GM12892 (cell line): Measurements from ENCODE around the gene UROS.

Experiments used
- DNase-seq: peaks from one replicate; pipeline ENCODE4 v3.0.0; 2011; ENCODE audit not compliant: insufficient read length
- FAIRE-seq: peaks from 2 replicates; lab custom pipeline; 2011; peaks lifted over from hg19 to GRCh38; lab: Jason Lieb, UNC
- POLR2A ChIP-seq: IDR thresholded peaks from 2 replicates; pipeline ENCODE4 v1.6.1; 2011; ENCODE audit warnings: low read depth, low read length, control low read depth
- POLR2AphosphoS5 ChIP-seq: IDR thresholded peaks from 2 replicates; pipeline ENCODE4 v1.6.1; 2011; ENCODE audit warnings: low read depth, low read length, control low read depth
- TAF1 ChIP-seq: IDR thresholded peaks from 2 replicates; pipeline ENCODE4 v1.6.1; 2011; ENCODE audit warnings: low read depth, mild to moderate bottlenecking, control low read depth, low read length, borderline replicate concordance

Gene UROS

GRCh38 chr10:125848857-125849256 lies 25.8 kb upstream of the UROS start:
- FAIRE-seq (no peak), DNase-seq (no peak)
- no peak for TF ChIP-seq POLR2A
- no peak for TF ChIP-seq POLR2AphosphoS5
- TF ChIP-seq TAF1, result no peak

DNA sequence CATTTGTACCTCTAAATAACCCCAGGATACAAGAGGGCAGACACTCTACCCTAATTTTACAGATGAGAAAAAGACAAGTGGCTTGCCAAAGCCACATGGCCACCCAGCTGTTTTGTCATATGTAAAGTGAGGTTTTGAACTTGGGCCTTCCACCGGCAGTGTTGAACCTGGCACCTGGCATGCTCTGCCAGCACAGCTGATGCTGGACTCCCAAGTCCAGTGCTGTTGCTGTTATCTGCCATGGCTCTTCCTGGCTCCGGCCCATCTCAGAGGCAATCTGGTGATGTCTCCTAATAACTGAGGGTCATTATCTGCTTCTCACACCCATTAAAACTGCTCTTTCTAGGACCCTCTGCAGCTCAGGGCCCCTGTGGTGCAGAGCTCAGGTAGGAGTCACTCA lies 25.3 kb upstream of the UROS start:
- FAIRE-seq (no peak), DNase-seq (no peak)
- TF ChIP-seq TAF1 (no peak), POLR2AphosphoS5 (no peak), POLR2A (no peak)

DNA sequence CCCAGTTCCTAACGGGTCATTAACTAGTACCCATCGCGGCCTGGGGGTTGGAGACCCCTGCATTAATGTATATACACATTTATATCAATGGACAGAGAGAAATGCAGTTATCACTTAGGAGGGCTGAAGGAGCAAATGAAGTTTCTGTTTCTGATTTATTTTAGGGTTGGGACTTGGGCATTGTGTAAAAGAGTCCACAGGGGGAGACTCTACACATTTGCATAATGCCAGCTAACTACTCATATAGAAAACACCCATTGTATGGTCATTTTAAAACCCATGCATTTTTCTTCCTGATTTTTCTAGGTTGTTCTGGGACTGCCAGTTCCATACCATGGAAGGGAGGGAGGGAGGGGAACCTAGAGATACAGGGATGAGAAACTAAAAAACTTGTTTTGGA lies 23.8 kb upstream of the UROS start:
- FAIRE-seq (no peak), DNase-seq (no peak)
- no peak for TF ChIP-seq POLR2AphosphoS5
- no peak for TF ChIP-seq TAF1
- no peak for TF ChIP-seq POLR2A

GRCh38 chr10:125845617-125846016 lies 22.6 kb upstream of the UROS start:
- FAIRE-seq (no peak), DNase-seq (no peak)
- TF ChIP-seq POLR2AphosphoS5 (no peak), TAF1 (no peak), POLR2A (no peak)

- FAIRE-seq (no peak), DNase-seq (no peak)
- TF ChIP-seq POLR2AphosphoS5 (no peak), TAF1 (no peak), POLR2A (no peak)
These were observed 21.7 kb upstream of the UROS start for GRCh38 chr10:125844751-125845221.

- TF ChIP-seq POLR2A (no peak), POLR2AphosphoS5 (no peak), TAF1 (no peak)
- DNase-seq, result no peak
- no peak for FAIRE-seq
These were observed 20.7 kb upstream of the UROS start for GRCh38 chr10:125843603-125844329.

- DNase-seq (no peak), FAIRE-seq (no peak)
- TF ChIP-seq POLR2AphosphoS5 (no peak), TAF1 (no peak), POLR2A (no peak)
These were observed 17.9 kb upstream of the UROS start for GRCh38 chr10:125840955-125841354.

DNA sequence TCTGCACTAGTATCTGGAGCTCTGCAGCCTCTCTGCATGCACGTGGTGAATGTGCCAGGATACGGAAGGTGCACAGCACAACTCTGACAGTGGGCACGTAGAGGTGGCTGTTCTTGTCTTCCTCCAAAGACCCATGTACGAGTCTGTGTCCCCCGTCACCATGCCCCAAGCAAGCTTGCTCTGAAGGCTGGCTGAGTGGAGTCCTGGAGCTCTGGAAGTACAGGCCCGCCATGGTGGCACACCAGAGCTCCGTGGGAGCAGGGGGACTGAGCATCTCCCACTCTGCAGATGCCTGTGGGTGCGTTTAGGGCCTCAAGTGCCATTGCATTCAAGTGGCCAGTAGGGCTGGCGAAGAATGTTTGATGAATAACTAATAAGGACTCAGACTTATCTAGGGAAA lies 17.3 kb upstream of the UROS start:
- DNase-seq (no peak), FAIRE-seq (no peak)
- no peak for TF ChIP-seq POLR2A
- no peak for TF ChIP-seq POLR2AphosphoS5
- no peak for TF ChIP-seq TAF1

GRCh38 chr10:125838802-125839575 lies 15.9 kb upstream of the UROS start:
- DNase-seq (no peak), FAIRE-seq (no peak)
- TF ChIP-seq POLR2A (no peak), POLR2AphosphoS5 (0 out of 2 replicates have a peak, but pooled peaks have one; percentile 12), TAF1 (no peak)

- FAIRE-seq (no peak), DNase-seq (no peak)
- TF ChIP-seq TAF1 (no peak), POLR2A (no peak), POLR2AphosphoS5 (no peak)
These were observed 13.7 kb upstream of the UROS start for GRCh38 chr10:125836746-125837145.

GRCh38 chr10:125828311-125828710 lies 5.3 kb upstream of the UROS start:
- DNase-seq (no peak), FAIRE-seq (no peak)
- no peak for TF ChIP-seq TAF1
- TF ChIP-seq POLR2A, result no peak
- TF ChIP-seq POLR2AphosphoS5, result no peak

- TF ChIP-seq TAF1, result no peak
- TF ChIP-seq POLR2AphosphoS5, result no peak
- DNase-seq, result no peak
- no peak for FAIRE-seq
These were observed 4.1 kb upstream of the UROS start for GRCh38 chr10:125827133-125827532.
